ENCODE results near the gene RTP3.

RTP3 gene

GRCh38 chr3:46497556-46498265, at the start of gene RTP3:
TSS of gene RTP3 (plus strand) at chr3:46497976. CDS start at chr3:46498063, 87 bp downstream.
- Histone ChIP-seq H3K4me1 (ENCODE audit: insufficient read depth, low read length) (no peaks in the 10 kb centered on the region), H2AFZ (ENCODE audit: low read depth, low read length) (no peak within 1 kb of the TSS), H3K36me3 (ENCODE audit: insufficient read depth, low read length) (no peaks in the 10 kb centered on the region), H3K27me3 (ENCODE audit: insufficient read depth, low read length) (no peaks in the 10 kb centered on the region), H3K4me3 (ENCODE audit: low read length) (no peak within 1 kb of the TSS), H3K9me3 (ENCODE audit: low read length) (no peaks in the 10 kb centered on the region)

- no peak overlapping the region for H2AFZ ChIP-seq (ENCODE audit: low read depth, low read length)
- no peaks in the 10 kb centered on the region for H3K4me1 ChIP-seq (ENCODE audit: insufficient read depth, low read length)
- no peaks in the 10 kb centered on the region for H3K9me3 ChIP-seq (ENCODE audit: low read length)
- H3K27me3 ChIP-seq (ENCODE audit: insufficient read depth, low read length): no peaks in the 10 kb centered on the region
- no peaks in the 10 kb centered on the region for H3K36me3 ChIP-seq (ENCODE audit: insufficient read depth, low read length)
- H3K4me3 ChIP-seq (ENCODE audit: low read length): no peak overlapping the region
Measured at GRCh38 chr3:46448721-46449120, 49.1 kb upstream of the RTP3 start.

- H2AFZ ChIP-seq (ENCODE audit: low read depth, low read length): no peak overlapping the region
- H3K4me1 ChIP-seq (ENCODE audit: insufficient read depth, low read length): no peaks in the 10 kb centered on the region
- no peaks in the 10 kb centered on the region for H3K36me3 ChIP-seq (ENCODE audit: insufficient read depth, low read length)
- no peaks in the 10 kb centered on the region for H3K9me3 ChIP-seq (ENCODE audit: low read length)
- no peaks in the 10 kb centered on the region for H3K27me3 ChIP-seq (ENCODE audit: insufficient read depth, low read length)
- H3K4me3 ChIP-seq (ENCODE audit: low read length): no peak overlapping the region
Measured at GRCh38 chr3:46449755-46450552, 47.8 kb upstream of the RTP3 start.

GRCh38 chr3:46453526-46454208, 44.1 kb upstream of the RTP3 start:
- no peaks in the 10 kb centered on the region for H3K9me3 ChIP-seq (ENCODE audit: low read length)
- H3K4me3 ChIP-seq (ENCODE audit: low read length): no peak overlapping the region
- H3K4me1 ChIP-seq (ENCODE audit: insufficient read depth, low read length): no peaks in the 10 kb centered on the region
- H3K36me3 ChIP-seq (ENCODE audit: insufficient read depth, low read length): no peaks in the 10 kb centered on the region
- no peak overlapping the region for H2AFZ ChIP-seq (ENCODE audit: low read depth, low read length)
- no peaks in the 10 kb centered on the region for H3K27me3 ChIP-seq (ENCODE audit: insufficient read depth, low read length)

- Histone ChIP-seq H2AFZ (ENCODE audit: low read depth, low read length) (no peak overlapping the region), H3K27me3 (ENCODE audit: insufficient read depth, low read length) (no peaks in the 10 kb centered on the region), H3K9me3 (ENCODE audit: low read length) (no peaks in the 10 kb centered on the region), H3K4me3 (ENCODE audit: low read length) (no peak overlapping the region), H3K4me1 (ENCODE audit: insufficient read depth, low read length) (no peaks in the 10 kb centered on the region), H3K36me3 (ENCODE audit: insufficient read depth, low read length) (no peaks in the 10 kb centered on the region)
Measured at GRCh38 chr3:46454209-46454595, 43.6 kb upstream of the RTP3 start.

GRCh38 chr3:46454606-46455005, 43.2 kb upstream of the RTP3 start:
- Histone ChIP-seq H3K9me3 (ENCODE audit: low read length) (no peaks in the 10 kb centered on the region), H3K27me3 (ENCODE audit: insufficient read depth, low read length) (no peaks in the 10 kb centered on the region), H3K4me3 (ENCODE audit: low read length) (no peak overlapping the region), H3K4me1 (ENCODE audit: insufficient read depth, low read length) (no peaks in the 10 kb centered on the region), H2AFZ (ENCODE audit: low read depth, low read length) (no peak overlapping the region), H3K36me3 (ENCODE audit: insufficient read depth, low read length) (no peaks in the 10 kb centered on the region)

GRCh38 chr3:46455231-46456115, 42.3 kb upstream of the RTP3 start:
- no peaks in the 10 kb centered on the region for H3K4me1 ChIP-seq (ENCODE audit: insufficient read depth, low read length)
- H3K27me3 ChIP-seq (ENCODE audit: insufficient read depth, low read length): no peaks in the 10 kb centered on the region
- H3K36me3 ChIP-seq (ENCODE audit: insufficient read depth, low read length): no peaks in the 10 kb centered on the region
- H2AFZ ChIP-seq (ENCODE audit: low read depth, low read length): no peak overlapping the region
- H3K9me3 ChIP-seq (ENCODE audit: low read length): no peaks in the 10 kb centered on the region
- H3K4me3 ChIP-seq (ENCODE audit: low read length): no peak overlapping the region

GRCh38 chr3:46456118-46456517, 41.7 kb upstream of the RTP3 start:
- no peaks in the 10 kb centered on the region for H3K36me3 ChIP-seq (ENCODE audit: insufficient read depth, low read length)
- H3K9me3 ChIP-seq (ENCODE audit: low read length): no peaks in the 10 kb centered on the region
- no peaks in the 10 kb centered on the region for H3K27me3 ChIP-seq (ENCODE audit: insufficient read depth, low read length)
- H2AFZ ChIP-seq (ENCODE audit: low read depth, low read length): no peak overlapping the region
- no peak overlapping the region for H3K4me3 ChIP-seq (ENCODE audit: low read length)
- H3K4me1 ChIP-seq (ENCODE audit: insufficient read depth, low read length): no peaks in the 10 kb centered on the region

- H2AFZ ChIP-seq (ENCODE audit: low read depth, low read length): no peak overlapping the region
- H3K27me3 ChIP-seq (ENCODE audit: insufficient read depth, low read length): no peaks in the 10 kb centered on the region
- no peaks in the 10 kb centered on the region for H3K9me3 ChIP-seq (ENCODE audit: low read length)
- H3K4me1 ChIP-seq (ENCODE audit: insufficient read depth, low read length): no peaks in the 10 kb centered on the region
- no peak overlapping the region for H3K4me3 ChIP-seq (ENCODE audit: low read length)
- no peaks in the 10 kb centered on the region for H3K36me3 ChIP-seq (ENCODE audit: insufficient read depth, low read length)
Measured at GRCh38 chr3:46460051-46460450, 37.7 kb upstream of the RTP3 start.

GRCh38 chr3:46462111-46462510, 35.7 kb upstream of the RTP3 start:
- H3K4me1 ChIP-seq (ENCODE audit: insufficient read depth, low read length): no peaks in the 10 kb centered on the region
- no peak overlapping the region for H3K4me3 ChIP-seq (ENCODE audit: low read length)
- no peaks in the 10 kb centered on the region for H3K36me3 ChIP-seq (ENCODE audit: insufficient read depth, low read length)
- H3K9me3 ChIP-seq (ENCODE audit: low read length): no peaks in the 10 kb centered on the region
- H3K27me3 ChIP-seq (ENCODE audit: insufficient read depth, low read length): no peaks in the 10 kb centered on the region
- H2AFZ ChIP-seq (ENCODE audit: low read depth, low read length): no peak overlapping the region

- no peaks in the 10 kb centered on the region for H3K36me3 ChIP-seq (ENCODE audit: insufficient read depth, low read length)
- H3K4me1 ChIP-seq (ENCODE audit: insufficient read depth, low read length): no peaks in the 10 kb centered on the region
- H3K27me3 ChIP-seq (ENCODE audit: insufficient read depth, low read length): no peaks in the 10 kb centered on the region
- H3K9me3 ChIP-seq (ENCODE audit: low read length): no peaks in the 10 kb centered on the region
- H2AFZ ChIP-seq (ENCODE audit: low read depth, low read length): no peak overlapping the region
- H3K4me3 ChIP-seq (ENCODE audit: low read length): no peak overlapping the region
Measured at GRCh38 chr3:46462511-46462910, 35.3 kb upstream of the RTP3 start.

- no peaks in the 10 kb centered on the region for H3K27me3 ChIP-seq (ENCODE audit: insufficient read depth, low read length)
- no peaks in the 10 kb centered on the region for H3K9me3 ChIP-seq (ENCODE audit: low read length)
- H3K36me3 ChIP-seq (ENCODE audit: insufficient read depth, low read length): no peaks in the 10 kb centered on the region
- H3K4me3 ChIP-seq (ENCODE audit: low read length): no peak overlapping the region
- no peak overlapping the region for H2AFZ ChIP-seq (ENCODE audit: low read depth, low read length)
- H3K4me1 ChIP-seq (ENCODE audit: insufficient read depth, low read length): no peaks in the 10 kb centered on the region
Measured at GRCh38 chr3:46463120-46463867, 34.5 kb upstream of the RTP3 start.
